HG03066 (cell line): Measurements from ENCODE around the gene WNT7B.

Source experiments
- ATAC-seq: cut with Tn5 transposase; IDR thresholded peaks from one replicate; pipeline ENCODE4 v1.9.1; 2021; ENCODE audit warnings: low read depth; ENCODE audit not compliant: unreplicated experiment

WNT7B gene

GRCh38 chr22:45961679-45962433, 15.1 kb downstream of the WNT7B start:
- no peak for ATAC-seq

GRCh38 chr22:45960477-45961386, 16.2 kb downstream of the WNT7B start:
- ATAC-seq: no peak

GRCh38 chr22:45959719-45960476, 17.1 kb downstream of the WNT7B start:
- ATAC-seq: no peak

GRCh38 chr22:45958971-45959370, 18.0 kb downstream of the WNT7B start:
- ATAC-seq: no peak

- ATAC-seq: no peak
These were observed 19.1 kb downstream of the WNT7B start for GRCh38 chr22:45957826-45958225.

- no peak for ATAC-seq
These were observed 23.8 kb downstream of the WNT7B start for GRCh38 chr22:45953178-45953577.

- no peak for ATAC-seq
These were observed 24.4 kb downstream of the WNT7B start for GRCh38 chr22:45952553-45952952.

- no peak for ATAC-seq
These were observed 24.8 kb downstream of the WNT7B start for GRCh38 chr22:45952151-45952550.

GRCh38 chr22:45949891-45950290, 27.1 kb downstream of the WNT7B start:
- no peak for ATAC-seq

- no peak for ATAC-seq
These were observed 27.6 kb downstream of the WNT7B start for GRCh38 chr22:45949258-45949870.

- no peak for ATAC-seq
These were observed 28.8 kb downstream of the WNT7B start for GRCh38 chr22:45948081-45948648.

- ATAC-seq: no peak
These were observed 30.0 kb downstream of the WNT7B start for GRCh38 chr22:45946805-45947600.

- ATAC-seq: no peak
These were observed 31.3 kb downstream of the WNT7B start for GRCh38 chr22:45945621-45946106.

GRCh38 chr22:45942787-45943493, 34.0 kb downstream of the WNT7B start:
- no peak for ATAC-seq

- ATAC-seq: no peak
These were observed 34.6 kb downstream of the WNT7B start for GRCh38 chr22:45942344-45942743.

GRCh38 chr22:45938913-45939312, 38.0 kb downstream of the WNT7B start:
- no peak for ATAC-seq

- no peak for ATAC-seq
These were observed 39.0 kb downstream of the WNT7B start for GRCh38 chr22:45937960-45938359.

GRCh38 chr22:45935573-45935972, 41.4 kb downstream of the WNT7B start:
- no peak for ATAC-seq
